SK-N-SH treated with all-trans-retinoic acid at 6 μM for 48 hours (cell line): ENCODE results near the gene ANKDD1A.

Experiments
- GLIS3 ChIP-seq: fragments of 250-450 bp; sonication (Bioruptor Pico); IDR thresholded peaks from 2 replicates; pipeline ENCODE4 v1.5.0; 2020; ENCODE audit warnings: mild to moderate bottlenecking, moderate library complexity
- ISL1 ChIP-seq: fragments of 250-450 bp; sonication (Bioruptor Pico); IDR thresholded peaks from 2 replicates; pipeline ENCODE4 v2.1.2; 2022; ENCODE audit warnings: mild to moderate bottlenecking, moderate library complexity
- PPARA ChIP-seq: fragments of 250-450 bp; sonication (Bioruptor Pico); IDR thresholded peaks from 2 replicates; pipeline ENCODE4 v1.5.0; 2020; ENCODE audit warnings: mild to moderate bottlenecking, borderline replicate concordance
- RARB ChIP-seq: fragments of 250-450 bp; sonication (Bioruptor Pico); IDR thresholded peaks from 2 replicates; pipeline ENCODE4 v1.8.0; 2021; ENCODE audit warnings: mild to moderate bottlenecking, moderate library complexity
- TSHZ2 ChIP-seq: fragments of 250-450 bp; sonication (Bioruptor Pico); IDR thresholded peaks from 2 replicates; pipeline ENCODE4 v1.5.0; 2020; ENCODE audit warnings: mild to moderate bottlenecking, moderate library complexity
- ZC3H10 ChIP-seq: fragments of 250-450 bp; sonication (Bioruptor Pico); IDR thresholded peaks from 2 replicates; pipeline ENCODE4 v1.5.1; 2021; ENCODE audit warnings: mild to moderate bottlenecking, moderate library complexity
- ZFP3 ChIP-seq: fragments of 250-450 bp; sonication (Bioruptor Pico); IDR thresholded peaks from 2 replicates; pipeline ENCODE4 v1.5.0; 2020; ENCODE audit warnings: mild to moderate bottlenecking, moderate library complexity

DNA sequence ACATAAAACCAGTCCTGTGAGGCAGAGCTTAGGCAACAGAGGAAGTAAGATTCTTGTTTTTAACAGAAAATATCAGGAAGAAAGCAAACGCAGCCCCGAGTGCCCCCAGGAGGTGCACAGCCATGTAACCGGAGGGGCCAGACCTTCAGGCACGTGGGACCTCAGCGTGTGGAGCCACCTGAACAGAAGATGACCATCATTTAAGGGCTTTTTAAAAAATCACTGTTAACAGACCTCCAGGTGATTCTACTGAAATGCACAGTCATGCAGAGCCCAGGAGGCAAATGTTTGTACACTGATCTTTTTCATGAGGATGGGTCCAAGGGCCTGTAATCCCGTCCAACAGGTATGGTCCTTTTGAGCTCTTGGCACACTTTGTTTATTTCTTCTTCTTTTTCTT is 39.2 kb downstream of the ANKDD1A start:
- TF ChIP-seq PPARA (CRISPR knock-in tag), result no peak
- no peak for TF ChIP-seq RARB (CRISPR knock-in tag)
- no peak for TF ChIP-seq ZFP3 (CRISPR knock-in tag)
- TF ChIP-seq TSHZ2 (CRISPR knock-in tag), result no peak
- TF ChIP-seq GLIS3 (CRISPR knock-in tag), result no peak
- no peak for TF ChIP-seq ISL1 (CRISPR knock-in tag)
- TF ChIP-seq ZC3H10 (CRISPR knock-in tag), result no peak
